Stimulated activated CD8-positive, alpha-beta memory T cell treated with anti-CD3 and anti-CD28 coated beads, Interleukin-12 subunit alpha, Interleukin-12 subunit beta, amount 100 ng/mL, for 4 hours (primary cell): ENCODE results near the gene TMEM125.

Source experiments
- DNase-seq: peaks from one replicate; pipeline ENCODE4 v3.0.0-alpha.2; 2020; ENCODE audit warnings: low read depth

Gene TMEM125

GRCh38 chr1:43274125-43274803 lies 4.5 kb downstream of the TMEM125 start:
- no peak for DNase-seq

- no peak for DNase-seq
Observed at GRCh38 chr1:43274804-43275180, 5.0 kb downstream of the TMEM125 start.

DNA sequence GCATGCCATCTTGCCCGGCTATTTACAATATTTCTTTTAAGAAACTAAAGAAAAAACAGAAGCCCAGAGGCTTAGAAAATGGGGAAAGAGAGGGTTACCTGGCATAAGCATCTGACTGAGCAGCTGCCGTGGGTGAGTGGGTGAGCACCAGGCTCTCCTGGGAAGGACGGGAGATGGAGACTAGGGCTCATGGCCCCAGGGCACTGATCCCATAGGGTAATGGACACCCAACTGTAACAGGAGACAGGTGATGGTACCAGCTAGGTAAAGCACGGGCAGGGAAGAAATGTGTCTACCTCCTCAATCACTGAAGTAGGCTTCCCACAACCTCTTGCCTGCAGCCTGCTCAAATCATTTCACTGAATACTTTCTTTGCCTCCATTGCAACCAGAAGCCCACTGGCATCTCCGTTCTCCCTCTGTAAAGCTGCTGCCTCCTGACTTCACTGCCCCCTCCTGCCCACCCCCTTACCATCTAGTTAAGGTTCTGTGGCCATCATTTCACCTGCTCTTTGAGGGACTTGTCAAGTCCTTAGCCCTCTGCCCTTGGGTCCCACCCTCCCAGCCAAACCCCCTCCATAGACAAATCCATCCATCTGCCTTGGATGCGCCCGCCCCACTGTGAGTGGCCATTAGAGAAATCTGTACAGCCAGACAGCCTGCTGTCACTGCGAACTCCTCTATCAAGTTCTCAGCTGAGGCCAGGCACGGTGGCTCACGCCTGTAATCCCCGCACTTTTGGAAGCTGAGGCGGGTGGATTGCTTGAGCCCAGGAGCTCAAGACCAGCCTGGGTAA lies 6.2 kb downstream of the TMEM125 start:
- no peak for DNase-seq

GRCh38 chr1:43276673-43277072 lies 6.9 kb downstream of the TMEM125 start:
- DNase-seq: no peak

DNA sequence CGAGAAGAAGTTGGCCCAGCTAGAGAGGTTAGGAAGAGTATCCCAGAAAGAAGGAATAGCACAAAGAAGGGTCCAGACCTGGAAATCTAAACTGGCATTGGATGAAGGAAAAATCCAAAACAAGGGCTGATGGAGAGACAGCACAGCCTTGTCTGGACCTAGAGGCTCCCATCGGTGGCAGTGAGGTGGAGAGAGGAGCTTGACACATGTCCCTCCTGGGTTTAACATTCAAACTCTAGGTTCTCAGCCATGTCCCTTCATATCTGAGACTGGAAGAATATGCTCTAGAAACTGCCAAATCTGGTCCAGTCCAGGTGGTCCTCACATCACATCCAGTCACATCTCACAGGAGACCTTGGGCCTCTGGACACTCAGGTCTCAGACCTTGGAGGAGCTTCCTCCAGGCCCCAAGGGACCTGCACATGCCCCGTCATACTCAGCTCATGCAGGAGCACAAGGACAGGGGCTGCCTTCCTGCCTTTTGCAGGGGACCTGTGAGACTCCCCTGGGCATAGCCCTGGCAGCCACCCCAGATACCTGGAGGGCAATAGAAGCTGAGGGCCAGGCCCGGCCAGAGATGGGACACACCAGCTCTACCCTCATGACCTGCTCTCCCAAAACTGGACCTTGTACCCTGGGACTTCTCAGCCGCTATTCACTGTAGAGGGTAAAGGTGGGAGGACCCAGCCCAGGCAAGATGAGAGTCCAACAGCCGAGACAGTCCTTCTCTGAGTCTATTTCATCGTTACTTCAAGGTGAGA lies 7.5 kb downstream of the TMEM125 start:
- DNase-seq: no peak

DNA sequence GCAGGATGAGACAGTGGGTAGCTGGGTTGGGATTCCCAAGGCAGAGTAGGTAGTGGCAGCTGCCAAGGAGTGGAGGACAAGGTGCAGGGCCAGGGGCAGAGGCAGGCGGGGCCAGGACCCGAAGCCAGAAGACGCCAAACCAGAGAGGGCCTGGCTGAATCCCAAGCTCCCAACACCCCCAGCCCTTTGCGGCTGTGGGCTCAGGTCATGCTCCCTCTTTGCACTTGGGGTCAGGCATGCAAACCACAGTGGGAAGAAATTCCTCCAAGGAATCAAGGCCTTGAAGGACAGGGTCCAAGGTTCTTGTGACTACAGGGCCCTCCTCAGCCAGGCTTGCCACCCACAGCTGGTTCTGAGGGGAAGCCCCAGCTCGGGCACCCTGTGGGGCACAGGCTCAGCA lies 9.4 kb downstream of the TMEM125 start:
- no peak for DNase-seq

- no peak for DNase-seq
Observed at GRCh38 chr1:43279666-43280065, 9.9 kb downstream of the TMEM125 start.

GRCh38 chr1:43280692-43281091 lies 10.9 kb downstream of the TMEM125 start:
- DNase-seq: no peak

DNA sequence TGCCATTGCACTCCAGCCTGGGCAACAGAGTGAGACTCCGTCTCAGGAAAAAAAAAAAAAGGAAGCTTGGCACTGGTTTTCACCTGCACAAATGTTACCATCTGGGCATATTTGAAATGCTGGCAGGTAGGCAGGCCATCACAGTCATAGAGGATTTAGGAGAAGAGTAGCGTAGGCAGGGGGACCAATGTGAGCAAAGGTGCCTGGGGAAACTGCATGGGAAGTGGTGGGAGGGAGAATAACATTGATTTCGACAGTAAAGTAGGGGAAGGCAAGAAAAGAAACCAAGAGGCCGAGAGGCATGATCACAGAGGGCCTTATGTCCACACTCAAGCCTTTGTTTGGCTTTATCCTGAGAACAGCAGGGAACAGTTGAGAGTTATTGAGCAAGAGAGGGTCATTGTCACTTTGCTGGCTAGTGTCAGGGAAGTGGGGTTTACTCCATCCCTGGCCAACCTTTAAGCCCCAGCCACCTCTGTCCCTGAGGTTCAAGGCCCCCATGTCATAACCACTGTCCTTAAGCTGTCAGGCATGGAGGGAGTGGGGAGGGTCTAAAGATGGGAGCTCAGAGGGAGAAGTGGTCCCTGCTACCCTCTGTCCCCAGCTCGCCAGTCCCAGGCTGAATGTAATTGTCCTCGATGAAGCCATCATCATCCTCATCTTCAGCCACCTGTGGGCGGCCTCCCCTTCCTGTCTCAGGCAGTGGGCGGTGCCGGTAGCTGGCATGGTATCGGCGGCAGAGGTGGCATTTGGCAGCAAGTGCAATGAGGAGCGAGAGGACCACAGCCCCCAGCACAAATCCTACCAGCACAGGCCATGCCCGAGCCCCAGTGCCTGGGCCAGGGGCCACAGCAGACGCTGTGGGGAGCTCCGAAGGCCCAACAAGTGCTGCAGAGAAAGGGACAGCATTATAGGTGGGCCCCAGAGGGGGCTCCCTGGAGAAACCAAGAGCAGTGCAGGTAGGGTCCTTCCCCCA lies 12.7 kb downstream of the TMEM125 start:
- no peak for DNase-seq

GRCh38 chr1:43284065-43284464 lies 14.3 kb downstream of the TMEM125 start:
- no peak for DNase-seq

- DNase-seq: no peak
Observed at GRCh38 chr1:43284546-43285110, 14.8 kb downstream of the TMEM125 start.

DNA sequence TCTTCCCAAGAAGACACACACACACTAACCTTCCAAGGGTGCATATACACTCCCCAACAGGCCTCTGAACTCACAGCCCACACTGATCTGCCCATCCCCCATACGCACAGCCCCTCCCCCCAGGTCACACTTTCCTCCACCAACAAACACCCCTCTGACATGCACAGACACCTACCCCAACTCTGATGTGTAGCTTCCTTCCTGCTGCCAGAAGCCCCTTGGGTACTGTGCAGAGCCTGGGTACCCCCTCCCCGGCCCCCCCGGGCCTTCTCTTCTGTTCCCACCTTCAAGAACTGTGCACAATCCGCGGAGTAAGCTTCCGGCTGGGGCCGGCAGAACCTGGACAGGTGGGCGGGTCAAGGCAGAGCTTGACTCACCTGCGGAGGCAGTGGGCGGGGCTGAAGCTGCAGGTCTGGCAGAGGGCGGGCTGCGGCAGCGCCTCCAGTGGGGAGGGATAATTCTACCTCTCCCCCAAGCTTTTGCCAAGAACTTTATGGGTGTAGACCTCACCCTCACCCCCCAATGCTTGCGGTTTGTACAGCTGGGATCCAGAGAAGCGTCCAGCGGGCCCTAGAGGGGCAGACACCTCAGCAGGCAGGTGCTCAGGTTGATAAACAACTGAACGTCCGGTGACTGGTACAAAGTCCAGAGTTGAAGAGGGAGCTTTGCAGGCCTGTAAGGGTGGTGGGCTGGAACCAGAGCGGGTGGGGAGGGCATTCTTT lies 15.6 kb downstream of the TMEM125 start, which contains the start of gene C1orf210:
Gene C1orf210 (minus strand): TSS at position 313 of the 722 bp plus-strand sequence. CDS start 2,311 bp downstream, outside the sequence.
- no peak for DNase-seq

- no peak for DNase-seq
Observed at GRCh38 chr1:43286115-43286514, 16.3 kb downstream of the TMEM125 start.

DNA sequence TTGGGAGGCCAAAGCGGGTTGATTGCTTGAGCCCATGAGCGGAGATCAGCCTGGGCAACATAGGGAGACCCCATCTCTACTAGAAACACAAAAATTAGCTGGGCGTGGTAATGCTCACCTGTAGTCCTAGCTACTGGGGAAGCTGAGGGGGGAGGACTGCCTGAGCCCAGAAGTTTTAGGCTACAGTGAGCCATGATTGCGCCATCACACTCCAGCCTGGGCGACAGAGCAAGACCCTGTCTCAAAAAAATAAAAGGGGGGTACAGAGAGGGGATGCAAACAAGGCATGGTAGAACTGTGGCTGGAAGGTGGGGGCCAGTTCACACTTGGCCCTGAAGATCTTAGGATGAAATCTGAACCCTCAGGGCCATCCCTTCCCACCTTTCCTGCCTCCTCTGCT lies 16.8 kb downstream of the TMEM125 start:
- DNase-seq: no peak

- DNase-seq: no peak
Observed at GRCh38 chr1:43288058-43288784, 18.4 kb downstream of the TMEM125 start.

DNA sequence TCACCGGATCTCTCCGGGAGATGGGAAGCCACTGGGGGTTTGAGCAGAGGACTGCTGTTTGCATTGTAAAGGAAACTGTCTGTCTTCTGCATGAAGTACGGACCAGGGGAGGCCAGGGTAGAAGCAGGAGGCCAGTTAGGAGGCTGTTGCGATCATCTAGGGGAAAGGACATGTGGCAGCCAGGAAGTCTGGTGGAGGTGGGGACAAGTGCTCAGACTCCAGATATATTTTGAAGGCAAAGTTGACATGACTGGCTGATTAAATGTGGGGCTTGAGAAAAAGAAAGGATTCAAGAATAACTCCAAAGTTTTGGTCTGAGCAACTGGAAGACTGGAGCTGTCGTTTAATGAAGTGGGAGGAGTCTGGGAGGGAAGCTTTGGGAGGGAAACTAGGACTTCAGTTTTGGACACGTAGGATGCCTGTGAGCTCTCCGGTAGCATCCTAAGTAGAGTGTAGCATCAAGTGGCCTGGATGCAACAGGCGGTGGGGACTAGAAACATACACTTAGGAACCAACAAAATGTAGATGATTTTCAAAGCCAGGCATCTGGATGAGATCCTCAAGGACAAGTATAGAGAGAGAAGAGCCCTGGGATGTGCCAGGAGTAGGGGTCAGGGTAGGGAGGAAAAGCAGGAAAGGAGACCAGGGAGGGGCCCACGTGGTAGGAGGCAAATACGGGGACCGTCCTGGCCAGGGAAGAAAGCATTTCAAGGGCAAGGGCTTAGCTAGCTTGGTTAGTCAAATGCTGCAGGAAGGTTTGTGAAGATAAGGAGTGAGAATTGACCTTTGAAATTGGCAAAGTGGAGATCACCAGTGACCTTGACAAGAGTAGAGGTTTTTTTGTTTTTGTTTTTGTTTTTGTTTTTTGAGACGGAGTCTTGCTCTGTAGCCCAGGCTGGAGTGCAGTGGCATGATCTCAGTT lies 19.3 kb downstream of the TMEM125 start:
- DNase-seq: no peak

DNA sequence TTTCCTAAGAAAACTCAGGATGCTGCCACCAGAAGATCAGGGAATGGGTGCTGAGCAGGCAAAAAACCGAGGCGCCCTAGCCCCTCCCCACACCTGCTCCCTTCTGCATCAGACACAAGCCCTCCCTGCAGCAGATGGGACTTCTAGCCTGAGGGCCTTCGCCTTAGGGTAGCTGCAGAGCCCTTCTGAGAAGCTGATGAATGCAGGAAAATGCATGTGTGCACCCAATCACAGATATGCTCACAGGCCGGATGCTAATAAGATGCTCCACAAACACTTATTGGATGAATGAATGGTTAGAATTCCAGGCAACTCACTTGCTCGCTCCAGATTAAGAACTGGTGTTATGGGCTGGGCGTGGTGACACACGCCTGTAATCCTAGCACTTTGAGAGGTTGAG lies 22.4 kb downstream of the TMEM125 start:
- DNase-seq: no peak

- no peak for DNase-seq
Observed at GRCh38 chr1:43292679-43293078, 22.9 kb downstream of the TMEM125 start.

DNA sequence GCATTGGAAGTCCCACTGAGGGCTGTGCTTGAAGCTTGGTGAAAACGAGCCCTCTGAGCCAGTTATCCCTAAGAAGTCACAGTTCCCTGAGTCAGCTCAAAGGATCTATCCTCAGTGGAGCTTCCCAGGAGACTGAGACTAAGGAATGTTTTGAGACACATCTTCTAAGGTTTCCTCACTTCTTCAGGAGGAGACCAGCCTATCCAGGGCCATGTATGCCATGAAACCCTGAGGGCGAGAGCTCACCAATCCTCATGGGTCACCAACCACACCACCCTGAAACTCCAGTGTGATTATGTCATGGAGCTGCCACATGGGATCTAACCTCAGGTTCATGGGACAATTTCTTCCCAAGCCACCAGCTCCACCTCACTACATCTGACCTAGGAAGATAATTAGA lies 23.4 kb downstream of the TMEM125 start:
- no peak for DNase-seq
